ENCODE data around the gene CACNA2D2. TPM values are rescaled to one million over a fixed set of nuclear protein-coding genes. Genes with fewer than 3 reads are reported as not detected.

Gene CACNA2D2
- total RNA-seq, 1 donor from 2014 or later = 5.0 TPM

DNA sequence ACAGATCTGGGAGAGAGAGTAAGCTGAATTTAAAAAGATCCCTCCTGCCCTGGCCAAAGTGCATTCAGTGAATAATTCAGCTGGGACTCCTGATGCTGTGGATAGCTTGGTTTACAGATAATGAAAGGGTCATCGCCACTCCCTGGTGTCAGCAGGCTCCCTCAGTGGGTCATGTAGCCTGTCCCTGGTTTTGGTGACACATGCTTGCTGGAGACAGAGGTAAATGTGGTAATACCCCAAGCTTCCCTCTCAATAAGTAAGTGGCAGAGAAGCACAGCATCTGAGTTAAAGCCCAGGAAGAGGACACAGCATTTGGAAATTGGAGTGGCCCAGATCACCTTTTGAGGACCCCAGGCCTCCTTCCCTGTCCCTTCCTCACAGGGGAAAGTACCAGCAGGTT, 146.0 kb downstream of the CACNA2D2 start:
- peaks cover 8% of the 10 kb centered on the region for H3K9me3 Mint-ChIP-seq (ENCODE audit: unreplicated experiment)
- H3K36me3 Mint-ChIP-seq (ENCODE audit: unreplicated experiment) = no peaks in the 10 kb centered on the region
- peaks cover 2% of the 10 kb centered on the region for H3K27me3 Mint-ChIP-seq (ENCODE audit: unreplicated experiment)
- H3K27ac Mint-ChIP-seq (ENCODE audit: unreplicated experiment) = peak overlapping the region; percentile 48
- peaks cover 14% of the 10 kb centered on the region for H3K4me1 Mint-ChIP-seq (ENCODE audit: low read depth, unreplicated experiment)
- TF ChIP-seq, protein P1, sequence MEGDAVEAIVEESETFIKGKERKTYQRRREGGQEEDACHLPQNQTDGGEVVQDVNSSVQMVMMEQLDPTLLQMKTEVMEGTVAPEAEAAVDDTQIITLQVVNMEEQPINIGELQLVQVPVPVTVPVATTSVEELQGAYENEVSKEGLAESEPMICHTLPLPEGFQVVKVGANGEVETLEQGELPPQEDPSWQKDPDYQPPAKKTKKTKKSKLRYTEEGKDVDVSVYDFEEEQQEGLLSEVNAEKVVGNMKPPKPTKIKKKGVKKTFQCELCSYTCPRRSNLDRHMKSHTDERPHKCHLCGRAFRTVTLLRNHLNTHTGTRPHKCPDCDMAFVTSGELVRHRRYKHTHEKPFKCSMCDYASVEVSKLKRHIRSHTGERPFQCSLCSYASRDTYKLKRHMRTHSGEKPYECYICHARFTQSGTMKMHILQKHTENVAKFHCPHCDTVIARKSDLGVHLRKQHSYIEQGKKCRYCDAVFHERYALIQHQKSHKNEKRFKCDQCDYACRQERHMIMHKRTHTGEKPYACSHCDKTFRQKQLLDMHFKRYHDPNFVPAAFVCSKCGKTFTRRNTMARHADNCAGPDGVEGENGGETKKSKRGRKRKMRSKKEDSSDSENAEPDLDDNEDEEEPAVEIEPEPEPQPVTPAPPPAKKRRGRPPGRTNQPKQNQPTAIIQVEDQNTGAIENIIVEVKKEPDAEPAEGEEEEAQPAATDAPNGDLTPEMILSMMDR (IDR thresholded peaks at IDR 0.05; ENCODE audit: partially characterized antibody, unreplicated experiment) = no peak
- no peak for DNase-seq
- peak overlapping the region; percentile 94 for H3K4me3 Mint-ChIP-seq (ENCODE audit: unreplicated experiment)

DNA sequence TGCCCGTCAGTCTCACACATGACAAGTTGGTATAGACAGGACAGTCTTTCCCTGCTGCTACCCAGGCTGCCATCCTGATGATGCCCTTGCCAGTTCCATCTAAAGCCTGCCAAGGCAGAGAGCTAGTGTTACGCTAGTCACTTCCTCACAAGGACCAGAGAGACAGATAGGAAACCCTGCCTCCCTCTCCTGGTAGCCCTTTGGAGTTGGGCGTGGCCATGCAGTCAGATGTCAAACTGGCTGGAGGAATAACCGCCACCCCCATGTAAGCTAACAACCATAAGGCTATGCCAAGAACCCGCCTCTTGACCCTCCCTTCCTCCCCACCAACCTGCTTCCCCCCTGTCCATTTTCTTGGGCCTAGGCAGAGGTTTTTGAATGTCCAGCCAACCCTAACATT, 146.9 kb downstream of the CACNA2D2 start:
- Mint-ChIP-seq H3K9me3 (ENCODE audit: unreplicated experiment) (peaks cover 7% of the 10 kb centered on the region), H3K4me1 (ENCODE audit: low read depth, unreplicated experiment) (peaks cover 15% of the 10 kb centered on the region), H3K36me3 (ENCODE audit: unreplicated experiment) (no peaks in the 10 kb centered on the region), H3K27ac (ENCODE audit: unreplicated experiment) (no peak overlapping the region), H3K4me3 (ENCODE audit: unreplicated experiment) (peak overlapping the region; percentile 94), H3K27me3 (ENCODE audit: unreplicated experiment) (peaks cover 2% of the 10 kb centered on the region)
- TF ChIP-seq, protein P1 (IDR thresholded peaks at IDR 0.05; ENCODE audit: partially characterized antibody, unreplicated experiment) = no peak
- DNase-seq = no peak

DNA sequence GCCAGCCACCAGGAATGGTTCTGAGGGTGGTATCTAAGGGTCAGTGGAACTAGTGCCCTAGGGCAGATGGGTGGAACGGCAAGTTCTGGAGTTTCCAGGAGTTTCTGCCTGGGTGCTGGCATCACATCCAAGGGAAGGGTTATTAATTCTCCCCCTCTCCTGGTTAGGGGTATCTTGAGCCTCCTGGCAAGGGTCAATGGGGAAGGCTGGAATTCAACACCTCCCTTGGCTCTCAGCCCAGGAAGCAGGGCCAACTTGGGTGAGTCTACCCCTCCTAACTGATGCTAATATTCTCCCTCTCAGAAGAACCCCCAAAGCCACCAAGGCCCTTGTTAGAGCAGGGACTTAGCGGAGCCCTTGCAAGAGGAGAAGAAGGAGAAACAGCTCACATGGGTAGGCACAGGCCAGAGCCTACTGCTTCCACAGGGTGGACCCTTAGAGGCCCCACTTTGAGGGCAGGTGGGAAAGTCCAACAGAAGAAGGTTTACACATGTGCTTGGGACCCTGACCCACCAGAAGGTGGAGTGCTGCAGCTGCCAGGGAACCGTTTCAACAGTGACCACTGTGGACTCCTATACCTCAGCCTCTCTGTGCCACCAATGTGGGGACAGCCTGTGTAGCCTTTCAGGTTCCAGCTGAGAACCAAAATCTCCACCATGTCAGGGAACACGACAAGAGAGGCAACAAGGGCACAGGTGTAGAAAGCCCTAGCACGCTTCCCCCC, 147.4 kb downstream of the CACNA2D2 start:
- Mint-ChIP-seq H3K9me3 (ENCODE audit: unreplicated experiment) (peaks cover 5% of the 10 kb centered on the region), H3K4me3 (ENCODE audit: unreplicated experiment) (peak overlapping the region; percentile 94), H3K27me3 (ENCODE audit: unreplicated experiment) (peaks cover 2% of the 10 kb centered on the region), H3K4me1 (ENCODE audit: low read depth, unreplicated experiment) (peaks cover 19% of the 10 kb centered on the region), H3K36me3 (ENCODE audit: unreplicated experiment) (no peaks in the 10 kb centered on the region), H3K27ac (ENCODE audit: unreplicated experiment) (no peak overlapping the region)
- TF ChIP-seq, protein P1 (IDR thresholded peaks at IDR 0.05; ENCODE audit: partially characterized antibody, unreplicated experiment) = no peak
- no peak for DNase-seq

DNA sequence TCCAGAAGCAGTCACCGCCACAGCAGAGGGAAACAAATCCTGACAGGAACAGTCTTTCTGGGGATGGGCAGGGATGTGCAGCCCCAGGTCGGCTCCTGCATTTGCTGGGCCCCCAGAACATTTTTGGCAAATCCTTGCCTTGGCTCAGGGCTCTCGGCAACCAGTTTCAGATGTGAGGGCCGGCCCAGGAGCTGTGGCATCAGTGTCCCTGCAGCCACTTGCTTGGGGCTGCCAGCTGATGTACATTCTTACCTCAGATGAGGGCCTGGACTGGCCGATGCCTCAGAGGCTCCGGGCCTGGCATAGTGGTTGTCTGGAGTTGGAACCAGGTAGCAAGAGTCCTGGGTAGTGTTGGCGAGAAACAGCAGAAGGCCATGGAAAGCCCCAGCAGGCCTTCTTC, 148.6 kb downstream of the CACNA2D2 start:
- peaks cover 2% of the 10 kb centered on the region for H3K27me3 Mint-ChIP-seq (ENCODE audit: unreplicated experiment)
- peaks cover 20% of the 10 kb centered on the region for H3K4me1 Mint-ChIP-seq (ENCODE audit: low read depth, unreplicated experiment)
- no peak overlapping the region for H3K27ac Mint-ChIP-seq (ENCODE audit: unreplicated experiment)
- H3K4me3 Mint-ChIP-seq (ENCODE audit: unreplicated experiment) = no peak overlapping the region
- TF ChIP-seq, protein P1 (IDR thresholded peaks at IDR 0.05; ENCODE audit: partially characterized antibody, unreplicated experiment) = no peak
- H3K36me3 Mint-ChIP-seq (ENCODE audit: unreplicated experiment) = no peaks in the 10 kb centered on the region
- H3K9me3 Mint-ChIP-seq (ENCODE audit: unreplicated experiment) = peaks cover 7% of the 10 kb centered on the region
- no peak for DNase-seq

DNA sequence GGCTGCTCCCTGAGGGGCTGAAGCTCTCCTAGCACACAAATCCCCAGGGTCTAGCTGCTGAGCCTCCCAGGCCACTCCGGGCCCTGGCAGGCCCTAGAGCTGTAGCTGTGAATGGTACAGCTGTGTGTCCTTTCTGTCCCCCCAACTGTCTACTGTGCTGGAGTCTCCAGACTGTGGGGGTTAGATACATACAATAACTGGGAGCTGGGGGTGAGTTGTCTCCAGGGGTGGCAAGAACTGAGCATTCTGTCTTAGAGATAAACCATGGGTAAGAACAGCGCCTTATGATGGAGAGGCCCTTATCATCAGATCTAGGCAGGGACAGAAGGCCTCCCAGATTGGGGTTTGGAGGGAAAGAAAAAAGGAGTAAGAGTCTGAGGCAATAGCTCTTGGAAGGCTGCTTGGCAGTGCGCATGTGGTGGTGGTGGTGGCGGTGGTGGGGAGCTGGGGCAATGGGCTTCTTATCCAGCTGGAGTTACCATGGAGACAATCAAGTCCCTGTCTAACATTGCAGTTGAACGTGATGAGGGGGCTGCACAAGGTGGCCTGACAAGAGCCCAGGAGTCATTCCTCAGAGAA, 149.2 kb downstream of the CACNA2D2 start:
- Mint-ChIP-seq H3K36me3 (ENCODE audit: unreplicated experiment) (no peaks in the 10 kb centered on the region), H3K27ac (ENCODE audit: unreplicated experiment) (no peak overlapping the region), H3K4me1 (ENCODE audit: low read depth, unreplicated experiment) (peaks cover 20% of the 10 kb centered on the region), H3K9me3 (ENCODE audit: unreplicated experiment) (peaks cover 6% of the 10 kb centered on the region), H3K27me3 (ENCODE audit: unreplicated experiment) (peaks cover 2% of the 10 kb centered on the region), H3K4me3 (ENCODE audit: unreplicated experiment) (no peak overlapping the region)
- no peak for DNase-seq
- TF ChIP-seq, protein P1 (IDR thresholded peaks at IDR 0.05; ENCODE audit: partially characterized antibody, unreplicated experiment) = no peak

Data from glutamatergic neuron (in vitro differentiated cells).